GM12878 (cell line): ENCODE data around the gene ITPRIP. TPM values are rescaled to one million over a fixed set of nuclear protein-coding genes. Genes with fewer than 3 reads are reported as not detected.
A peak's percentile ranks its signal among the peaks of the same experiment; 100 is the strongest.

Source experiments
- ATAC-seq: fragments of 200-7000 bp; cut with Tn5 transposase; 3 replicates; pipeline ENCODE4 v1.9.1; 2020; ENCODE audit warnings: mild to moderate bottlenecking, moderate library complexity
- BruUV-seq: library from RNA; stranded (reverse); fragments of 400-500 nt; replicated peaks from 2 replicates; lab custom pipeline; 2021; lab: Mats Ljungman, UMichigan
- CTCF ChIA-PET: fragments of 300-600 bp; sonication (Branson Sonifier 250); formaldehyde crosslinking; extraction: SDS; loops from one replicate; lab custom pipeline; 2021; ENCODE audit warnings: inconsistent platforms; lab: Yijun Ruan, JAX
- POLR2A ChIA-PET: fragments of 350-600 bp; formaldehyde crosslinking; extraction: SDS; loops from one replicate; lab custom pipeline; 2021; ENCODE audit warnings: inconsistent platforms; lab: Charles Lee
- RAD21 ChIA-PET: fragments of 300-600 bp; sonication (Branson Sonifier 250); formaldehyde crosslinking; loops from one replicate; lab custom pipeline; 2023; ENCODE audit warnings: antibody characterized with exemption; ENCODE audit not compliant: unreplicated experiment; lab: Charles Lee
- SMC1A ChIA-PET: fragments of 300-600 bp; sonication (Branson Sonifier 250); formaldehyde crosslinking; loops from one replicate; lab custom pipeline; 2023; ENCODE audit not compliant: unreplicated experiment, uncharacterized antibody; lab: Charles Lee
- DNase-seq: peaks from one replicate; pipeline ENCODE4 v3.0.0-alpha.2; 2011; ENCODE audit warnings: low read depth, low spot score
- FAIRE-seq: peaks from 3 replicates; lab custom pipeline; 2011; peaks lifted over from hg19 to GRCh38; lab: Jason Lieb, UNC
- H2AFZ ChIP-seq: 2 replicates; pipeline ENCODE4 v1.6.0; 2011; ENCODE audit warnings: low read depth, low read length, control low read depth; ENCODE audit not compliant: control insufficient read depth
- H3K27ac ChIP-seq: 2 replicates; pipeline ENCODE4 v1.5.1; 2011; ENCODE audit warnings: control low read depth; ENCODE audit not compliant: control insufficient read depth, insufficient read depth
- H3K27me3 ChIP-seq, 2 experiments: replicated peaks in 1 of 2; 2 replicates each; pipeline versions ENCODE4 v1.6.0 to v1.6.1; 2011; ENCODE audit warnings: low read length in 1 of 2; ENCODE audit not compliant: control insufficient read depth in 2 of 2, insufficient read depth in 2 of 2
- H3K36me3 ChIP-seq, 2 experiments: 2 replicates each; pipeline ENCODE4 v1.5.1; 2011; ENCODE audit warnings: low read length in 1 of 2; ENCODE audit not compliant: control insufficient read depth in 2 of 2, insufficient read depth in 2 of 2
- H3K4me1 ChIP-seq: 2 replicates; pipeline ENCODE4 v1.6.1; 2011; ENCODE audit warnings: mild to moderate bottlenecking, low read length, moderate library complexity, mixed read lengths; ENCODE audit not compliant: control insufficient read depth, insufficient read depth
- H3K4me2 ChIP-seq: 2 replicates; pipeline ENCODE4 v1.6.0; 2011; ENCODE audit warnings: control low read depth; ENCODE audit not compliant: control insufficient read depth, insufficient read depth
- H3K4me3 ChIP-seq: fragments of 200-600 bp; sonication (generic); 2 replicates; pipeline ENCODE4 v1.5.1; 2016
- H3K79me2 ChIP-seq: 2 replicates; pipeline ENCODE4 v1.6.0; 2011; ENCODE audit warnings: low read length; ENCODE audit not compliant: control insufficient read depth, insufficient read depth
- H3K9ac ChIP-seq: 2 replicates; pipeline ENCODE4 v1.8.0; 2011; ENCODE audit warnings: low read length, control low read depth, mixed read lengths; ENCODE audit not compliant: control insufficient read depth, insufficient read depth
- H3K9me3 ChIP-seq: replicated peaks from 3 replicates; pipeline ENCODE4 v1.5.1; 2011; ENCODE audit warnings: mild to moderate bottlenecking, low read length; ENCODE audit not compliant: control insufficient read depth, insufficient read depth
- H4K20me1 ChIP-seq: 2 replicates; pipeline ENCODE4 v1.6.0; 2011; ENCODE audit not compliant: control insufficient read depth, insufficient read depth
- ATF3 ChIP-seq: IDR thresholded peaks from 2 replicates; pipeline ENCODE4 v1.6.1; 2011; ENCODE audit warnings: low read depth, mild to moderate bottlenecking, low read length, moderate library complexity, borderline replicate concordance; ENCODE audit errors: extremely low read depth
- BCL11A ChIP-seq: IDR thresholded peaks from 2 replicates; pipeline ENCODE4 v1.6.1; 2011; ENCODE audit warnings: low read depth, low read length
- CHD1 ChIP-seq: IDR thresholded peaks from 2 replicates; pipeline ENCODE4 v1.6.1; 2012; ENCODE audit warnings: low read depth, low read length, improper control_type of control experiment
- CHD4 ChIP-seq: fragments of 200-600 bp; sonication (generic); IDR thresholded peaks from 2 replicates; pipeline ENCODE4 v1.6.1; 2016; ENCODE audit warnings: mild to moderate bottlenecking
- CREB1 ChIP-seq: IDR thresholded peaks from 2 replicates; pipeline ENCODE4 v1.6.1; 2012; ENCODE audit warnings: low read depth, mild to moderate bottlenecking, inconsistent platforms
- EP300 ChIP-seq, 2 experiments: fragments of 150-350 bp in 1 of 2; IDR thresholded peaks; 2 replicates each; pipeline ENCODE4 v1.6.1; 2011 to 2012; ENCODE audit warnings: low read depth in 2 of 2, low read length in 2 of 2, borderline replicate concordance in 1 of 2, improper control_type of control experiment in 1 of 2, inconsistent platforms in 1 of 2; ENCODE audit not compliant: control insufficient read depth in 1 of 2
- ESRRA ChIP-seq: IDR thresholded peaks from 2 replicates; pipeline ENCODE4 v1.6.1; 2012; ENCODE audit warnings: mild to moderate bottlenecking, low read length, improper control_type of control experiment
- MTA2 ChIP-seq: fragments of 450-650 bp; IDR thresholded peaks from 2 replicates; pipeline ENCODE4 v1.6.1; 2016; ENCODE audit warnings: low read depth, mild to moderate bottlenecking, moderate library complexity
- NR2F1 ChIP-seq: fragments of 450-650 bp; conservative IDR thresholded peaks from 2 replicates; pipeline ENCODE4 v1.6.1; 2017; ENCODE audit warnings: mild to moderate bottlenecking
- POLR2AphosphoS2 ChIP-seq: IDR thresholded peaks from 2 replicates; pipeline ENCODE4 v1.6.1; 2011; ENCODE audit warnings: low read depth, mild to moderate bottlenecking, low read length, improper control_type of control experiment, moderate library complexity
- POU2F2 ChIP-seq: IDR thresholded peaks from 3 replicates; pipeline ENCODE4 v1.6.1; 2011; ENCODE audit warnings: low read depth, mild to moderate bottlenecking, low read length, borderline replicate concordance
- SKIL ChIP-seq: fragments of 450-650 bp; IDR thresholded peaks from 2 replicates; pipeline ENCODE4 v1.6.1; 2017; ENCODE audit warnings: mild to moderate bottlenecking, low read depth, inconsistent platforms; ENCODE audit not compliant: poor library complexity, severe bottlenecking
- SREBF1 ChIP-seq: IDR thresholded peaks from 2 replicates; pipeline ENCODE4 v1.6.1; 2012; ENCODE audit warnings: mild to moderate bottlenecking, low read length
- YY1 ChIP-seq: IDR thresholded peaks from 2 replicates; pipeline ENCODE4 v1.6.1; 2011; ENCODE audit warnings: low read depth, mild to moderate bottlenecking, low read length
- WGBS: methylation state at CpG from one replicate; pipeline ENCODE4 v1.1.6; 2016; ENCODE audit warnings: low lambda C conversion rate; ENCODE audit not compliant: insufficient replicate concordance, insufficient coverage; ENCODE audit errors: missing lambda C conversion rate; 5-methylcytosine and 5-hydroxymethylcytosine counted together
- in situ Hi-C: fragments of 300-500 bp; cut with MboI; formaldehyde crosslinking; loops from 9 replicates; pipeline ENCODE4 v1.14.3; 2018; ENCODE audit warnings: mixed read lengths
- intact Hi-C: fragments of 100-400 bp; cut with micrococcal nuclease; formaldehyde crosslinking; loops from one replicate; pipeline ENCODE4 v1.14.2; 2022; ENCODE audit not compliant: unreplicated experiment
- polyA plus RNA-seq, 11 experiments: library from polyadenylated mRNA; depleted of rRNA in 4 of 11; unstranded in 6 of 11; stranded (reverse) in 5 of 11; fragments of >200 nt; fragmentation: Nextera tagmentation in 4 of 11; fragmentation: Illumina TruSeq in 1 of 11; extraction: Ambion mirVana in 4 of 11; extraction: Trizol in 1 of 11; gene quantifications; 1 replicate in 1 of 11; 2 replicates in 10 of 11; pipeline versions ENCODE4 v1.2.1 to v1.2.3, GENCODE V29; 2011 to 2016; ENCODE audit warnings: inconsistent platforms in 2 of 11, missing spikeins in 2 of 11, low read depth in 1 of 11
- total RNA-seq, 4 experiments: library from RNA; depleted of rRNA in 3 of 4; stranded (reverse); fragments of >200 nt in 3 of 4; fragmentation: Illumina TruSeq in 1 of 4; extraction: Trizol in 1 of 4; gene quantifications; 2 replicates each; pipeline versions ENCODE4 v1.2.1 to v1.2.3, GENCODE V29; 2013 to 2021

Gene ITPRIP
- total and polyA plus RNA-seq, 10 of the 15 experiments (the other 5 are each of a cell fraction or from before 2014, with no cell fraction given): 0.82 to 10.4 (median 5.9) TPM

- SMC1A ChIA-PET: interaction anchor here (0.8 to 4.0 kb wide), 9 partner anchors 9 to 385 kb away, joined by 3 to 38 read pairs (median 6); partner anchors contain the start of gene GSTO1
Measured at GRCh38 chr10:104273286-104273685, 65.0 kb downstream of the ITPRIP start.

GRCh38 chr10:104268713-104269645, 69.3 kb downstream of the ITPRIP start, which contains the start of gene GSTO2:
Gene GSTO2, plus strand, starts transcription at chr10:104269184. Its CDS starts 5,732 bp downstream, at chr10:104274916.
- peak within 1 kb of the TSS; percentile 89 for H3K4me2 ChIP-seq
- POLR2A ChIA-PET: interaction anchor here (0.6 to 4.2 kb wide), 3 partner anchors 13 to 60 kb away, joined by 3 to 36 read pairs (median 3); partner anchors contain the start of gene GSTO1
- in situ Hi-C loops (no loop called here), intact Hi-C loops (loop anchor here (5.0 to 10.0 kb wide), 2 partner anchors 147 to 364 kb away; partner anchors contain the start of gene SFR1)
- peaks cover 0 to 9% of the 10 kb centered on the region in 2 experiments; a peak in 1 of 4 replicates for H3K36me3 ChIP-seq
- BruUV-seq: TSS peak; percentile 55
- SMC1A ChIA-PET: interaction anchor here (1.2 to 2.2 kb wide), 4 partner anchors 11 to 381 kb away, joined by 3 to 6 read pairs (median 4); no protein-coding TSS in a partner anchor
- whole genome bisulfite sequencing: 5% methylated on average over 54 of the region's 59 CpGs
- CTCF ChIA-PET: interaction anchor here (0.6 to 9.2 kb wide), 5 partner anchors 22 to 611 kb away, joined by 3 to 106 read pairs (median 6); partner anchors contain the start of gene CFAP58
- no peaks in the 10 kb centered on the region for H4K20me1 ChIP-seq
- no peaks in the 10 kb centered on the region for H3K27me3 ChIP-seq
- RAD21 ChIA-PET: interaction anchor here (1.2 kb wide), 1 partner anchor 83 kb away, joined by 3 read pairs; no protein-coding TSS in a partner anchor
- H2AFZ ChIP-seq: peak within 1 kb of the TSS; percentile 82
- peaks cover 33% of the 10 kb centered on the region for H3K79me2 ChIP-seq
- peak; percentile 98 for ATAC-seq
- H3K4me1 ChIP-seq: 0 out of 2 replicates have a peak, but pooled peaks cover 3% of the 10 kb centered on the region
- peak within 1 kb of the TSS; percentile 80 for H3K27ac ChIP-seq
- FAIRE-seq: peak; percentile 81
- peak within 1 kb of the TSS; percentile 86 for H3K9ac ChIP-seq
- peak; percentile 90 for DNase-seq
- H3K4me3 ChIP-seq: peak within 1 kb of the TSS; percentile 73
- H3K9me3 ChIP-seq: no peaks in the 10 kb centered on the region
- peak; percentile 97 for TF ChIP-seq CREB1
- peak; percentile 69; the same call in 1 of the 3 replicates for TF ChIP-seq POU2F2
- no peak for TF ChIP-seq SREBF1
- no peak for TF ChIP-seq MTA2
- TF ChIP-seq ESRRA: no peak
- TF ChIP-seq CHD4: no peak
- TF ChIP-seq POLR2AphosphoS2: peak; percentile 82; the same call in 1 of the 2 replicates
- no peak for TF ChIP-seq SKIL
- no peak for TF ChIP-seq ATF3

More at GRCh38 chr10:104273286-104273685, 65.0 kb downstream of the ITPRIP start:
- no peak for DNase-seq
- POLR2A ChIA-PET: no interaction called here
- FAIRE-seq: no peak
- RAD21 ChIA-PET: interaction anchor here (0.9 to 3.7 kb wide), 6 partner anchors 18 to 151 kb away, joined by 3 to 24 read pairs (median 6); partner anchors contain the start of genes GSTO1 and SFR1
- no peak overlapping the region for H3K27ac ChIP-seq
- no peaks in the 10 kb centered on the region for H4K20me1 ChIP-seq
- no TSS peak for BruUV-seq
- 47% methylated on average over 1 of the region's 1 CpG for WGBS
- CTCF ChIA-PET: interaction anchor here (0.5 to 9.3 kb wide), 19 partner anchors 10 to 561 kb away, joined by 3 to 120 read pairs (median 6); partner anchors contain the start of genes CFAP58, GSTO1 and SFR1
- intact Hi-C loops (no loop called here), in situ Hi-C loops (no loop called here)
- H3K79me2 ChIP-seq: peaks cover 4% of the 10 kb centered on the region
- no peak overlapping the region for H3K9ac ChIP-seq
- H3K9me3 ChIP-seq: no peaks in the 10 kb centered on the region
- no peaks in the 10 kb centered on the region for H3K36me3 ChIP-seq
- no peak overlapping the region for H2AFZ ChIP-seq
- H3K27me3 ChIP-seq: peaks cover 0 to 2% of the 10 kb centered on the region in 2 experiments; a peak in 3 of 4 replicates
- H3K4me2 ChIP-seq: no peak overlapping the region
- H3K4me1 ChIP-seq: no peaks in the 10 kb centered on the region
- TF ChIP-seq CHD1: no peak
- no peak for TF ChIP-seq BCL11A
- TF ChIP-seq EP300 (IDR thresholded peaks at IDR 0.05; ENCODE audit: borderline replicate concordance in 1 of 2, control insufficient read depth in 1 of 2, low read depth in 2 of 2, low read length in 2 of 2): no peak
- TF ChIP-seq YY1: no peak
- TF ChIP-seq NR2F1: no peak
- ATAC-seq: no peak
- no peak overlapping the region for H3K4me3 ChIP-seq
